Muscle of leg (tissue), 16 donors: ENCODE measurements around the gene SYMPK. TPM values are rescaled to one million over a fixed set of nuclear protein-coding genes. Genes with fewer than 3 reads are reported as not detected.

Experiments
- DNase-seq: peaks from one replicate; pipeline ENCODE4 v3.0.0; 2013
- H3K27ac ChIP-seq: one replicate; pipeline ENCODE4 v1.5.1; 2013; ENCODE audit warnings: mild to moderate bottlenecking, low read length, control low read depth
- H3K27me3 ChIP-seq: one replicate; pipeline ENCODE4 v1.6.1; 2013; ENCODE audit warnings: low read length; ENCODE audit not compliant: control insufficient read depth, insufficient read depth
- H3K36me3 ChIP-seq: one replicate; pipeline ENCODE4 v1.6.1; 2013; ENCODE audit warnings: low read length; ENCODE audit not compliant: control insufficient read depth, insufficient read depth
- H3K4me1 ChIP-seq: one replicate; pipeline ENCODE4 v1.6.1; 2013; ENCODE audit warnings: low read length; ENCODE audit not compliant: control insufficient read depth, insufficient read depth
- H3K4me3 ChIP-seq: one replicate; pipeline ENCODE4 v1.5.1; 2013; ENCODE audit warnings: low read length, control low read depth
- H3K9me3 ChIP-seq: replicated peaks from 2 replicates; pipeline ENCODE4 v1.6.1; 2013; ENCODE audit warnings: low read depth, low read length; ENCODE audit not compliant: control insufficient read depth
- WGBS: methylation state at CpG from one replicate; pipeline ENCODE4 v1.1.5; 2013; ENCODE audit warnings: missing lambda C conversion rate; ENCODE audit not compliant: insufficient coverage; 5-methylcytosine and 5-hydroxymethylcytosine counted together
- long read RNA-seq, 11 donors: transcript quantifications; one replicate each; lab custom pipeline, GENCODE V29; 2026
- polyA plus RNA-seq, 8 donors: library from polyadenylated mRNA; unstranded; fragments of 120-200 nt; gene quantifications; one replicate each; pipeline versions ENCODE4 v1.2.1 to v1.2.3, GENCODE V29; 2013; ENCODE audit warnings: inconsistent platforms in 1 of 8, low replicate concordance in 1 of 8; ENCODE audit not compliant: insufficient read length in 8 of 8, insufficient read depth in 1 of 8
- total RNA-seq: library from RNA; stranded (reverse); fragments of 120-200 nt; gene quantifications from one replicate; pipeline ENCODE4 v1.2.4, GENCODE V29; 2013

SYMPK gene
- total RNA-seq (25.8 TPM), polyA plus RNA-seq (10 to 100 TPM; 32.5 to 44.0 (median 38.8) TPM)
- long read RNA-seq, donor 1: 0 reads
- long read RNA-seq, donor 2: 0 reads
- long read RNA-seq, donor 3, full-length matches to known transcripts: 4 of 10 reads
- long read RNA-seq, donor 3, partial matches to known transcripts: 6 of 10 reads
- long read RNA-seq, donor 3, other reads (novel, unspliced or antisense): 0 of 10 reads
- long read RNA-seq, donor 4: 0 reads
- long read RNA-seq, donor 5, full-length matches to known transcripts: 5 of 18 reads
- long read RNA-seq, donor 5, partial matches to known transcripts: 13 of 18 reads
- long read RNA-seq, donor 5, other reads (novel, unspliced or antisense): 0 of 18 reads
- long read RNA-seq, donor 6, full-length matches to known transcripts: 4 of 4 reads
- long read RNA-seq, donor 6, partial matches to known transcripts: 0 of 4 reads
- long read RNA-seq, donor 6, other reads (novel, unspliced or antisense): 0 of 4 reads
- long read RNA-seq, donor 7, full-length matches to known transcripts: 5 of 5 reads
- long read RNA-seq, donor 7, partial matches to known transcripts: 0 of 5 reads
- long read RNA-seq, donor 7, other reads (novel, unspliced or antisense): 0 of 5 reads
- long read RNA-seq, donor 8, full-length matches to known transcripts: 1 of 13 reads
- long read RNA-seq, donor 8, partial matches to known transcripts: 12 of 13 reads
- long read RNA-seq, donor 8, other reads (novel, unspliced or antisense): 0 of 13 reads
- long read RNA-seq, donor 9: 0 reads
- long read RNA-seq, donor 10, full-length matches to known transcripts: 3 of 10 reads
- long read RNA-seq, donor 10, partial matches to known transcripts: 7 of 10 reads
- long read RNA-seq, donor 10, other reads (novel, unspliced or antisense): 0 of 10 reads
- long read RNA-seq, donor 11, full-length matches to known transcripts: 2 of 2 reads
- long read RNA-seq, donor 11, partial matches to known transcripts: 0 of 2 reads
- long read RNA-seq, donor 11, other reads (novel, unspliced or antisense): 0 of 2 reads

DNA sequence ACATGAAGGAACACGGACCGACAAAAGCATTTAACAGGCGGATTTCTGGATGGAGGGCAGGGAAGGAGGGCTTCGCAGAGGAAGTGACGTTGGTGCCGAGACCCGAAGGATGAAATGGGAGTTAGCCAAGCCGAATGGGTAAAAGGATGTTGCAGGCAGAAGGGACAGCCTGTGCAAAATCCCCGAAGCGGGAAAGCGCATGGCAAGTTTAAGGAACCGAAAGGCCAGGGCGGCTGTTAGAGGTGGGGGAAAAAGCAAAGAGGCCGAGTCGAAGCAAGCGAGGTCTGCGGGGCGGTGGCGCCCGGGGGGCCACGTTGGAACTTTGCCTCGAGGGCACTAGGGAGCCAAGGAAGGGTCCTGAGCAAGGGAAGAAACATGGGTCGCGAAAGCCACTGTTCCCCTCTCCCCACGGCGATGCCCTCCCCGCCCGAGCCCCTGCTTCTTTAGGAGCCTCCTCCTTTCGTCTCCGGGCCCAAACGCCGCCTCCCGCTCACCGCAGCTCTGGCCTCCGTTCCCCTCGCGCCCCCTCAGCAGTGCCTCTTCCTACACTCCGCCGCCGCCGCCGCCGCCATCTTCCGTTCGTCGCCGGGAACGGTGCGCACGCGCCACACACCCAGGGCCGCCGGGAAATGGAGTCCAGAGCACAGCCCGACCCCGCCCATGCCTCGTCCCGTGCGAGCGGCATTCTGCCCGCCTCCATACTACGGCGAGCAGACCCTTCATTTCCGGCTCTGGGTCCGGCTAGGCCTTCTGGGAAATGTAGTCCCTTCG is at the start of gene SYMPK:
TSS of gene SYMPK (minus strand) at position 584 of the 771 bp plus-strand sequence. CDS start 8,652 bp downstream, outside the sequence.
- H3K4me3 ChIP-seq: peak within 1 kb of the TSS; percentile 74
- peaks cover 21% of the 10 kb centered on the region for H3K36me3 ChIP-seq
- H3K27me3 ChIP-seq: peaks cover 40% of the 10 kb centered on the region
- peak; percentile 100 for DNase-seq
- no peaks in the 10 kb centered on the region for H3K9me3 ChIP-seq
- WGBS: under 1% methylated on average over 65 of the region's 65 CpGs
- peak within 1 kb of the TSS; percentile 95 for H3K27ac ChIP-seq
- H3K4me1 ChIP-seq: peaks cover 11% of the 10 kb centered on the region

DNA sequence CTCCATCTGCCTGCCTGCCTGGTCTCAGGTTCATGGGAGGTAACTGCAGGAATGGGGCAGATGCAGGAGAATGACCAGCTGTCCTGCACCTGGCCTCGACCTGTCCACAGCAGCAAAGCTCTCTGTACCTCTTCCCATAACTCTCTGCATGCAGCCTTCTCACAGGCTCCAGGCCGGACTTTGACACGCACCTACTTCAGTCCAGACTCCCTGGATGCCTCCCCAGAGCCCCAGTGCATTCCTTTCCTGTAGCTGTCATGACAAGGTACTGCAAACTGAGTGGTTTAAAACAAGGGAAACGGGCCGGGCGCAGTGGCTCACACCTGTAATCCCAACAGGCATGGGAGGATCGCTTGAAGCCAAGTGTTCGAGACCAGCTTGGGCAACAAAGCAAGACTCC is 48.3 kb upstream of the SYMPK start:
- no peaks in the 10 kb centered on the region for H3K36me3 ChIP-seq
- H3K27ac ChIP-seq: no peak overlapping the region
- WGBS: 43% methylated on average over 5 of the region's 8 CpGs
- H3K4me3 ChIP-seq: no peak overlapping the region
- H3K9me3 ChIP-seq: no peaks in the 10 kb centered on the region
- peaks cover 9% of the 10 kb centered on the region for H3K27me3 ChIP-seq
- DNase-seq: no peak
- no peaks in the 10 kb centered on the region for H3K4me1 ChIP-seq

DNA sequence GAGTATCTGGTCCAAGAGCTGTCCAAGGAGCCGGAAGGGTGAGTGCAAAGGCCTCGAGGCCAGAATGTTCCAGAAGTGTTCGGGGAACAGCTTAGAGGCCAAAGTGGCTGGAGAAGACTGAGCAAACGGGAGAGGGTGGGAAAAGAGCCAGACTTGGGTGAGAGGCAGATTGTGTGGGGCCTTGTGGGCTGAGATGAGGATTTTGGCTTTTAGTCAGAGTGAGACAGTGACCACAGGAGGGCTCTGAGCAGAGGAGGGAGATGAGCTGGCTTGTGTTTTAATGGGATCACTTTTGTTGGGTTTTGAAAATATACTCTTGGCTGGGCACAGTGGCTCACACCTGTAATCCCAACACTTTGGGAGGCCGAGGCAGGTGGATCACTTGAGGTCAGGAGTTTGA is 46.0 kb upstream of the SYMPK start:
- Histone ChIP-seq H3K9me3 (no peaks in the 10 kb centered on the region), H3K4me1 (no peaks in the 10 kb centered on the region), H3K36me3 (no peaks in the 10 kb centered on the region), H3K27ac (no peak overlapping the region), H3K27me3 (peaks cover 9% of the 10 kb centered on the region), H3K4me3 (no peak overlapping the region)
- WGBS: 70% methylated on average over 4 of the region's 5 CpGs
- DNase-seq: no peak

GRCh38 chr19:45906221-45906620 is 43.3 kb upstream of the SYMPK start:
- DNase-seq: no peak
- H3K27me3 ChIP-seq: peaks cover 4% of the 10 kb centered on the region
- no peaks in the 10 kb centered on the region for H3K36me3 ChIP-seq
- peaks cover 9% of the 10 kb centered on the region for H3K4me1 ChIP-seq
- 89% methylated on average over 2 of the region's 3 CpGs for WGBS
- no peak overlapping the region for H3K4me3 ChIP-seq
- no peaks in the 10 kb centered on the region for H3K9me3 ChIP-seq
- no peak overlapping the region for H3K27ac ChIP-seq

GRCh38 chr19:45905011-45905410 is 42.1 kb upstream of the SYMPK start:
- 82% methylated on average over 6 of the region's 10 CpGs for WGBS
- no peak for DNase-seq
- Histone ChIP-seq H3K27me3 (peaks cover 4% of the 10 kb centered on the region), H3K4me3 (no peak overlapping the region), H3K9me3 (no peaks in the 10 kb centered on the region), H3K4me1 (peaks cover 13% of the 10 kb centered on the region), H3K36me3 (peaks cover 5% of the 10 kb centered on the region), H3K27ac (no peak overlapping the region)

DNA sequence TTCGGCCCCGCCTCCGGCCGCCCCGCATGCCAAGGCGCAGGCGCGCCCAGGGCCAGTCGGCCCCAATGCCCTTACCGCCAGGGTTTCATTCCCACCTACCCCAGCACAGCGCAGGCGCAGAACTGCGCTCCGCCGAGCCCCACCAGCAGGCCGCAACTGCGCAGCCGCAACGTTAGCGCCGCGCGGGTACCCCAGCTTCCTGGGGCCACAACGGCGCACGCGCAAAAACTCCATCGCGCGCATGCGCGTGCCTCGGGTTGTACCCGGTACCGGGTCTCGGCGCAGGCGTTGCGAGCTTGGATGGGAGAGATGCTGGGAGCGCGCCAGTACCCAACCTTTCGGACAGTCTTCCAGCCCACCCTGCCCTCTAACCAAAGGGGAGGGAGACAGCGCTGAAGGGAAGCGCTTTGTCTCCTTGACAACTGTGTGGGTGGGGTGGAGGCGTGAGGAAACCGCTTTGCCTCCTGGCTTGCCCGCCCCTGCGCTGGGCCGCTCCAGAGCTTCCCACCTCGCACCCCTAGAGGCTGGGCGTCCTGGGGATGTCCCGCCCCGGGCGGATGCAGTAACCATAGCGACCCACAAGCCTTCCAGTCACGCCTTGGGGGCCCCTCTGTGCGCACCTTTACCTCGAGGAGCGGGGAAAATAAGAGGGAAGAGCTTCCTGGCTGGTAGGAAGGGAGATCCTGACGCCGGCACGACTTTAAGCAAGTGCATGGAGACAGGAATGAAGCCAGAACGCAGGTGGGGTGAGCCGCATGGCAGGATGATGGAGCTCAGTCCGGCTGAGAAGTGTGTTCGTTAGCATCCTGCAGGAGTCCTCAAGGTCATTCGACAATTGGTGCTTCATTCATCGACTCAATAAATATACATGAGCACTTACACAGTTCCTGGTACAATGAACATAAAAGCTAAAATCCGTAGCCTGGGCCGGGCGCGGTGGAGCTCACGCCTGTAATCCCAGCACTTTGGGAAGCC is 40.0 kb upstream of the SYMPK start:
- peaks cover 13% of the 10 kb centered on the region for H3K4me1 ChIP-seq
- DNase-seq: peak; percentile 99
- peaks cover 19% of the 10 kb centered on the region for H3K36me3 ChIP-seq
- WGBS: under 1% methylated on average over 51 of the region's 73 CpGs
- H3K9me3 ChIP-seq: no peaks in the 10 kb centered on the region
- H3K27ac ChIP-seq: peak overlapping the region; percentile 67
- peak overlapping the region; percentile 79 for H3K4me3 ChIP-seq
- peaks cover 4% of the 10 kb centered on the region for H3K27me3 ChIP-seq

GRCh38 chr19:45901912-45902650 is 39.1 kb upstream of the SYMPK start, which contains the start of gene MYPOP:
MYPOP (minus strand) TSS chr19:45902613; CDS start chr19:45901773, 840 bp downstream.
- DNase-seq: peak; percentile 36
- H3K4me1 ChIP-seq: peaks cover 13% of the 10 kb centered on the region
- H3K36me3 ChIP-seq: peaks cover 25% of the 10 kb centered on the region
- H3K9me3 ChIP-seq: no peaks in the 10 kb centered on the region
- H3K27ac ChIP-seq: peak within 1 kb of the TSS; percentile 67
- peak within 1 kb of the TSS; percentile 79 for H3K4me3 ChIP-seq
- under 1% methylated on average over 36 of the region's 47 CpGs for WGBS
- H3K27me3 ChIP-seq: peaks cover 4% of the 10 kb centered on the region

- peak; percentile 46 for DNase-seq
- peak overlapping the region; percentile 67 for H3K4me3 ChIP-seq
- peaks cover 25% of the 10 kb centered on the region for H3K36me3 ChIP-seq
- peaks cover 13% of the 10 kb centered on the region for H3K4me1 ChIP-seq
- no peaks in the 10 kb centered on the region for H3K9me3 ChIP-seq
- 2% methylated on average over 62 of the region's 69 CpGs for WGBS
- no peak overlapping the region for H3K27ac ChIP-seq
- H3K27me3 ChIP-seq: peaks cover 4% of the 10 kb centered on the region
These were observed 38.5 kb upstream of the SYMPK start for GRCh38 chr19:45901432-45901911.
